B cell (primary cell): Measurements from ENCODE around the gene LRRC49. TPM values are rescaled to one million over a fixed set of nuclear protein-coding genes. Genes with fewer than 3 reads are reported as not detected.

Source experiments
- ATAC-seq: fragments of 200-7000 bp; cut with Tn5 transposase; one replicate; pipeline ENCODE4 v1.10.0; 2021; ENCODE audit warnings: low read depth, mild to moderate bottlenecking, moderate number of reproducible peaks, moderate library complexity
- CTCF ChIA-PET: fragments of 350-600 bp; sonication (Branson Sonifier 250); formaldehyde crosslinking; loops from one replicate; lab custom pipeline; 2021; ENCODE audit warnings: antibody characterized with exemption, inconsistent platforms; lab: Charles Lee
- POLR2A ChIA-PET: fragments of 350-600 bp; sonication (Branson Sonifier 250); formaldehyde crosslinking; loops from one replicate; lab custom pipeline; 2021; ENCODE audit warnings: antibody characterized with exemption; lab: Charles Lee
- DNase-seq: peaks from one replicate; pipeline ENCODE4 v3.0.0; 2013
- H2AFZ ChIP-seq: 2 replicates; pipeline ENCODE4 v1.6.1; 2012; ENCODE audit warnings: mild to moderate bottlenecking, low read depth, low read length; ENCODE audit not compliant: insufficient read depth, poor library complexity, severe bottlenecking
- H3K27ac ChIP-seq, 2 donors: 1 replicate in 1 of 2; 2 replicates in 1 of 2; pipeline ENCODE4 v1.5.1; 2012 to 2013; ENCODE audit warnings: low read length in 2 of 2, mild to moderate bottlenecking in 2 of 2, moderate library complexity in 1 of 2
- H3K27me3 ChIP-seq, 4 experiments: fragments of 200-600 bp in 1 of 4; sonication (generic) in 1 of 4; replicated peaks in 1 of 4; 1 replicate in 2 of 4; 2 replicates in 2 of 4; pipeline versions ENCODE4 v1.6.1 to v1.7.0; 2013 to 2016; ENCODE audit warnings: low read length in 3 of 4, mild to moderate bottlenecking in 2 of 4, mixed read lengths in 1 of 4, moderate library complexity in 1 of 4; ENCODE audit not compliant: insufficient read depth in 4 of 4, control insufficient read depth in 3 of 4; ENCODE audit errors: control extremely low read depth in 1 of 4
- H3K36me3 ChIP-seq, 2 experiments: replicated peaks in 1 of 2; 1 replicate in 1 of 2; 2 replicates in 1 of 2; pipeline versions ENCODE4 v1.6.1 to v1.7.1; 2013; ENCODE audit warnings: low read length in 1 of 2; ENCODE audit not compliant: insufficient read depth in 2 of 2, control insufficient read depth in 1 of 2; ENCODE audit errors: control extremely low read depth in 1 of 2, extremely low read depth in 1 of 2
- H3K4me1 ChIP-seq, 2 donors: fragments of 200-600 bp in 1 of 2; sonication (generic) in 1 of 2; 1 replicate in 1 of 2; 2 replicates in 1 of 2; pipeline versions ENCODE4 v1.5.1 to v1.6.1; 2013 to 2017; ENCODE audit warnings: low read length in 2 of 2; ENCODE audit not compliant: control insufficient read depth in 2 of 2, insufficient read depth in 2 of 2
- H3K4me2 ChIP-seq: replicated peaks from 2 replicates; pipeline ENCODE3; 2012; ENCODE audit warnings: mild to moderate bottlenecking, low read depth, low read length; ENCODE audit not compliant: poor library complexity, severe bottlenecking
- H3K4me3 ChIP-seq, 5 experiments: fragments of 200-600 bp in 1 of 5; sonication (generic) in 1 of 5; 1 replicate in 3 of 5; 2 replicates in 2 of 5; pipeline versions ENCODE4 v1.5.1 to v1.7.0; 2011 to 2016; ENCODE audit warnings: low read length in 4 of 5, mild to moderate bottlenecking in 4 of 5, low read depth in 2 of 5, control low read depth in 1 of 5, moderate library complexity in 1 of 5; ENCODE audit not compliant: insufficient read depth in 1 of 5; ENCODE audit errors: control extremely low read depth in 1 of 5, extremely low read depth in 1 of 5
- H3K79me2 ChIP-seq: fragments of 200-600 bp; sonication (generic); one replicate; pipeline ENCODE4 v1.6.0; 2016; ENCODE audit warnings: low read length; ENCODE audit not compliant: control insufficient read depth, insufficient read depth
- H3K9ac ChIP-seq: fragments of 200-600 bp; sonication (generic); 2 replicates; pipeline ENCODE4 v1.6.1; 2017; ENCODE audit warnings: mild to moderate bottlenecking, low read length, moderate library complexity
- H3K9me3 ChIP-seq, 3 donors: one replicate each; pipeline versions ENCODE4 v1.6.1 to v1.7.1; 2013; ENCODE audit warnings: low read length in 2 of 3; ENCODE audit not compliant: control insufficient read depth in 2 of 3, insufficient read depth in 1 of 3; ENCODE audit errors: control extremely low read depth in 1 of 3
- H4K20me1 ChIP-seq: 2 replicates; pipeline ENCODE4 v1.6.0; 2012; ENCODE audit warnings: mild to moderate bottlenecking, low read length; ENCODE audit not compliant: insufficient read depth, control insufficient read depth, poor library complexity, severe bottlenecking
- H3K27ac Mint-ChIP-seq: one replicate; pipeline ENCODE4 v1.8.0; 2021; ENCODE audit warnings: mixed read lengths
- H3K27me3 Mint-ChIP-seq: one replicate; pipeline ENCODE4 v1.8.0; 2021; ENCODE audit warnings: mixed read lengths
- H3K4me1 Mint-ChIP-seq: one replicate; pipeline ENCODE4 v1.8.0; 2021; ENCODE audit warnings: mixed read lengths
- H3K4me3 Mint-ChIP-seq: one replicate; pipeline ENCODE4 v1.8.0; 2021; ENCODE audit warnings: mixed read lengths
- H3K9me3 Mint-ChIP-seq: one replicate; pipeline ENCODE4 v1.8.0; 2022; ENCODE audit warnings: mixed read lengths; ENCODE audit not compliant: insufficient read depth
- CTCF ChIP-seq: fragments of 200-600 bp; IDR thresholded peaks from one replicate; pipeline ENCODE4 v1.8.0; 2022; ENCODE audit warnings: antibody characterized with exemption, mild to moderate bottlenecking
- EZH2 ChIP-seq: IDR thresholded peaks from 2 replicates; pipeline ENCODE4 v1.6.1; 2012; ENCODE audit warnings: borderline replicate concordance, low read depth, mild to moderate bottlenecking, moderate library complexity, low read length; ENCODE audit not compliant: insufficient read depth, poor library complexity, severe bottlenecking
- WGBS: methylation state at CpG from one replicate; pipeline ENCODE4 v1.1.5; 2013; ENCODE audit warnings: missing lambda C conversion rate; ENCODE audit not compliant: insufficient coverage; 5-methylcytosine and 5-hydroxymethylcytosine counted together
- intact Hi-C: fragments of 100-400 bp; cut with micrococcal nuclease; formaldehyde crosslinking; loops from one replicate; pipeline ENCODE4 v1.10.0; 2022
- polyA plus RNA-seq: library from polyadenylated mRNA; depleted of rRNA; stranded (reverse); fragments of >200 nt; gene quantifications from 2 replicates; pipeline ENCODE4 v1.2.3, GENCODE V29; 2012
- total RNA-seq, 2 donors: library from RNA; stranded (reverse); fragments of 120-200 nt in 1 of 2; gene quantifications; 1 replicate in 1 of 2; 2 replicates in 1 of 2; pipeline versions ENCODE4 v1.2.3 to v1.2.4, GENCODE V29; 2013 to 2022

The LRRC49 gene
- total and polyA plus RNA-seq, 2 donors (not counting 1 experiment from before 2014, with no cell fraction given): 0.22 to 1.4 TPM

- no CpG with 5 or more reads among the region's 2 CpGs for WGBS
- H3K4me1 Mint-ChIP-seq: no peaks in the 10 kb centered on the region
- Histone ChIP-seq H2AFZ (no peak overlapping the region), H3K4me1 (no peaks in the 10 kb centered on the region), H3K4me3 (no peak overlapping the region), H3K36me3 (no peaks in the 10 kb centered on the region), H3K9ac (no peak overlapping the region), H3K9me3 (peaks cover 0 to 1% (median 0%) of the 10 kb centered on the region in 3 donors), H3K27ac (no peak overlapping the region), H4K20me1 (no peaks in the 10 kb centered on the region), H3K79me2 (no peaks in the 10 kb centered on the region), H3K4me2 (no peak overlapping the region), H3K27me3 (peaks cover 0 to 4% (median 0%) of the 10 kb centered on the region in 4 experiments)
- H3K4me3 Mint-ChIP-seq: no peak overlapping the region
- H3K27ac Mint-ChIP-seq: no peak overlapping the region
- no peak for ATAC-seq
- peaks cover 10% of the 10 kb centered on the region for H3K27me3 Mint-ChIP-seq
- no peaks in the 10 kb centered on the region for H3K9me3 Mint-ChIP-seq
- ChIA-PET CTCF (no interaction called here), POLR2A (no interaction called here)
- DNase-seq: no peak
- TF ChIP-seq CTCF (no peak), EZH2 (no peak)
- intact Hi-C loops: no loop called here
Observed at GRCh38 chr15:70976851-70977250, 84.2 kb downstream of the LRRC49 start.

GRCh38 chr15:70995383-70995970, 102.9 kb downstream of the LRRC49 start:
- ChIA-PET POLR2A (no interaction called here), CTCF (no interaction called here)
- Histone ChIP-seq H3K9me3 (peaks cover 0 to 12% (median 1%) of the 10 kb centered on the region in 3 donors), H3K27ac (no peak overlapping the region), H3K4me1 (no peaks in the 10 kb centered on the region), H3K4me2 (no peak overlapping the region), H3K79me2 (no peaks in the 10 kb centered on the region), H2AFZ (no peak overlapping the region), H3K9ac (no peak overlapping the region), H3K36me3 (no peaks in the 10 kb centered on the region), H3K4me3 (no peak overlapping the region), H4K20me1 (no peaks in the 10 kb centered on the region), H3K27me3 (no peaks in the 10 kb centered on the region)
- ATAC-seq (no peak), DNase-seq (no peak)
- TF ChIP-seq EZH2: no peak
- no peak for TF ChIP-seq CTCF
- H3K4me3 Mint-ChIP-seq: no peak overlapping the region
- no peaks in the 10 kb centered on the region for H3K9me3 Mint-ChIP-seq
- WGBS: 50% methylated on average over 2 of the region's 5 CpGs
- H3K27me3 Mint-ChIP-seq: peaks cover 6% of the 10 kb centered on the region
- intact Hi-C loops: no loop called here
- no peak overlapping the region for H3K27ac Mint-ChIP-seq
- no peaks in the 10 kb centered on the region for H3K4me1 Mint-ChIP-seq
